GM12865 (cell line): Measurements from ENCODE around the gene PRRG2.
A peak's percentile ranks its signal among the peaks of the same experiment; 100 is the strongest.

ENCODE experiments used
- DNase-seq: peaks from one replicate; pipeline ENCODE4 v3.0.0; 2010; ENCODE audit warnings: low read depth
- H3K4me3 ChIP-seq: 2 replicates; pipeline ENCODE4 v1.5.1; 2011; ENCODE audit warnings: mild to moderate bottlenecking, low read depth, low read length, control low read depth
- CTCF ChIP-seq: IDR thresholded peaks from 2 replicates; pipeline ENCODE4 v1.5.1; 2011; ENCODE audit warnings: low read length, control low read depth, low read depth, inconsistent platforms; ENCODE audit not compliant: insufficient read depth; ENCODE audit errors: missing control alignments

PRRG2 gene

GRCh38 chr19:49552749-49553148, 28.4 kb upstream of the PRRG2 start:
- no peak for DNase-seq
- no peak for TF ChIP-seq CTCF
- H3K4me3 ChIP-seq = no peak overlapping the region

- H3K4me3 ChIP-seq = no peak overlapping the region
- no peak for TF ChIP-seq CTCF
- DNase-seq = no peak
These were observed 27.5 kb upstream of the PRRG2 start for GRCh38 chr19:49553451-49554271.

- no peak for DNase-seq
- no peak for TF ChIP-seq CTCF
- H3K4me3 ChIP-seq = no peak overlapping the region
These were observed 26.4 kb upstream of the PRRG2 start for GRCh38 chr19:49554701-49555181.

GRCh38 chr19:49555600-49556411, 25.3 kb upstream of the PRRG2 start:
- no peak overlapping the region for H3K4me3 ChIP-seq
- DNase-seq = peak; percentile 40
- no peak for TF ChIP-seq CTCF

- TF ChIP-seq CTCF = no peak
These were observed 24.4 kb upstream of the PRRG2 start for GRCh38 chr19:49556412-49557398.

GRCh38 chr19:49557641-49558325, 23.3 kb upstream of the PRRG2 start:
- DNase-seq = no peak
- no peak overlapping the region for H3K4me3 ChIP-seq
- TF ChIP-seq CTCF = no peak

More at GRCh38 chr19:49556412-49557398, 24.4 kb upstream of the PRRG2 start:
- H3K4me3 ChIP-seq = no peak overlapping the region
- DNase-seq = no peak
